ENCODE data around the gene PLCB1.

The PLCB1 gene

DNA sequence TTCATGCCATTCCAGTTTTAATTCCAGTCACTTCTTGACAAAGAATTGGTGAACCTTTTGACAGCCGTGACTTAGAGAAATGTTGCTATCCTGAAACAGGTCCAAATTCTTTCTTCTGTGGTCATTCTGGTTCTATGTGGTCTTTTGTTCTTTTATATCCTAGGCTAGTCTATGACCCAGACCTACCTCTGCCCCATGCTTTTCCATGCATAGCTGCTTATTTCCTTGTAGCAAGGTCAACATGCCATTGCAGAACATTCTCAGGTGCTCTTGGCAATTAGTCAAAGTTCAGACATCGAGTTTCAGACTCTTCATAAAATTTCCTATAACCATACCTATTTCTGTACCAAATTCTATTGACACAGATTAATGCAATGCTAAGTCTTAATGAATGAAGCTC, 202.6 kb downstream of the PLCB1 start:
- no peak for DNase-seq (ENCODE audit: low read depth)
- TF ChIP-seq, protein P1, sequence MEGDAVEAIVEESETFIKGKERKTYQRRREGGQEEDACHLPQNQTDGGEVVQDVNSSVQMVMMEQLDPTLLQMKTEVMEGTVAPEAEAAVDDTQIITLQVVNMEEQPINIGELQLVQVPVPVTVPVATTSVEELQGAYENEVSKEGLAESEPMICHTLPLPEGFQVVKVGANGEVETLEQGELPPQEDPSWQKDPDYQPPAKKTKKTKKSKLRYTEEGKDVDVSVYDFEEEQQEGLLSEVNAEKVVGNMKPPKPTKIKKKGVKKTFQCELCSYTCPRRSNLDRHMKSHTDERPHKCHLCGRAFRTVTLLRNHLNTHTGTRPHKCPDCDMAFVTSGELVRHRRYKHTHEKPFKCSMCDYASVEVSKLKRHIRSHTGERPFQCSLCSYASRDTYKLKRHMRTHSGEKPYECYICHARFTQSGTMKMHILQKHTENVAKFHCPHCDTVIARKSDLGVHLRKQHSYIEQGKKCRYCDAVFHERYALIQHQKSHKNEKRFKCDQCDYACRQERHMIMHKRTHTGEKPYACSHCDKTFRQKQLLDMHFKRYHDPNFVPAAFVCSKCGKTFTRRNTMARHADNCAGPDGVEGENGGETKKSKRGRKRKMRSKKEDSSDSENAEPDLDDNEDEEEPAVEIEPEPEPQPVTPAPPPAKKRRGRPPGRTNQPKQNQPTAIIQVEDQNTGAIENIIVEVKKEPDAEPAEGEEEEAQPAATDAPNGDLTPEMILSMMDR (IDR thresholded peaks at IDR 0.05; ENCODE audit: control insufficient read depth, insufficient read depth, low read depth, low read length, missing control alignments): no peak
- H3K4me3 ChIP-seq (ENCODE audit: control insufficient read depth, low read depth, low read length): no peak overlapping the region

DNA sequence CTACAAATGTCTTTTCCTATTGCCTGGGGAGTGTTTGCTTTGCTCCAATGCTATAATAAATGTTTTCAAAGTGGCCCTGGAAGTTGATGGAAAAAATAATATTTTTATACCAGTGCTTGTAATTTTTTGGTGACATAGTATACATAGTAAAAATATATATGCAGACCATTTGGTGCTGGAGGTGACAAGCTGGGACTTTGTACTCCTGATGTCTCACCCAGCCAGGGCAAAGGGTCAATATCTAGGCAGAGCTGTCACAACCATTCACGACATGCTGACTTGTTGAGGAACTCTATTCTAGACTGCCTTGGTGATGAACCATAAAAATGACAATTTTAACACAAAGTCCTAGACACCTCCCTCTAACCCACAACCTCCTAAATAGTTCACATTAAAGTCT, 203.0 kb downstream of the PLCB1 start:
- no peak for DNase-seq (ENCODE audit: low read depth)
- no peak overlapping the region for H3K4me3 ChIP-seq (ENCODE audit: control insufficient read depth, low read depth, low read length)
- TF ChIP-seq, protein P1 (IDR thresholded peaks at IDR 0.05; ENCODE audit: control insufficient read depth, insufficient read depth, low read depth, low read length, missing control alignments): no peak

DNA sequence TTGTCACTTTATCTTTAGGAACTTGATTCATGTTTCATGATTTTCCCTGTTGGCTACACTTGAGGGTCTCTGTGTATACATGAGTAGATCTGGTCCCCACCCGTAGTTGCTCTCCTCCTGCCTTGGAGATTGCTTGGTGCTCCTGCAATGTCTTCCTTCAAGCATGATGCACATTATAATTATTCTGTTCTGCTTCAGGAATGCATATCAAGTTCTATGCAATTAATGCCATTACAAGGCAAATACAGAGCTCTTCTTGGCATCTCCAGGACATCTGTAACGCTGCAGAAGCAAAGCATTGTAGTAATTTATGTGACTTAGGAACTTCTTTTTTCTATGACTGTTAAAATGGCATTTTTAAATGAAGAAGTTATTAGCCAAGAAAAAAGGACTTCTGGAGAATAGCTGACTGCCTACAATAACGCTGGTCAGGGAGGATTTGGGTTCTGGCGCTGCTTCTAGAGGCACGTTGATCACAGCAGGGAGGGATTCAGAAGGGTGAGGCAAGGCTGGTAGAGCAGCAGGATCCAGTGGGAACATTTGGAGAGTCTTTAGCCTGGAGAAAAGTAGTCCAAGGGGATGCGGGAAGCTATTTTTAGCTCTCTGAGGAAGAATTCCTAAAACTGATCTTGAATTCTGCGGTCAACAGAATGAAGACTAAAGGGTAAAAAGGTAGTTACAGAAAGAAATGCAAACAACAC, 203.6 kb downstream of the PLCB1 start:
- H3K4me3 ChIP-seq (ENCODE audit: control insufficient read depth, low read depth, low read length): no peak overlapping the region
- TF ChIP-seq, protein P1 (IDR thresholded peaks at IDR 0.05; ENCODE audit: control insufficient read depth, insufficient read depth, low read depth, low read length, missing control alignments): no peak
- DNase-seq (ENCODE audit: low read depth): no peak

DNA sequence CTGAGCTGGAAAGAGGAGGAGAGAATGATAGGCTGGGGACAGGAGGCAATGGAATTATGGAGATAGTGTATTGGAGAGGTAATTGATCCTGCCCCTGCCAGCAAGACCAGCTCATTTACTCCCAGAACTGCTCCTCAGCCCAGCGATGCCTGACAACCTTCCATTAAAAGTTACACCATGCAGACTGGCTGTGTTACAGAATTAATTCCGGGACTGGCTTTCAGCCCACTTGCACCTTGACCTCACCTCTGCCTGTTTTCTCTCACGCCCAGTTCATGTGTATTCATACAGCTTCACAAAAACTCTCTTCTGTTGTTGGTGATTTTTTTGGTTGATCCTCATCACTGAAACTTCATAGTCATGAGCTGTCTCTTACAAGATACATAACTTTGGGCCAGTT, 207.3 kb downstream of the PLCB1 start:
- TF ChIP-seq, protein P1 (IDR thresholded peaks at IDR 0.05; ENCODE audit: control insufficient read depth, insufficient read depth, low read depth, low read length, missing control alignments): no peak
- no peak for DNase-seq (ENCODE audit: low read depth)
- no peak overlapping the region for H3K4me3 ChIP-seq (ENCODE audit: control insufficient read depth, low read depth, low read length)

DNA sequence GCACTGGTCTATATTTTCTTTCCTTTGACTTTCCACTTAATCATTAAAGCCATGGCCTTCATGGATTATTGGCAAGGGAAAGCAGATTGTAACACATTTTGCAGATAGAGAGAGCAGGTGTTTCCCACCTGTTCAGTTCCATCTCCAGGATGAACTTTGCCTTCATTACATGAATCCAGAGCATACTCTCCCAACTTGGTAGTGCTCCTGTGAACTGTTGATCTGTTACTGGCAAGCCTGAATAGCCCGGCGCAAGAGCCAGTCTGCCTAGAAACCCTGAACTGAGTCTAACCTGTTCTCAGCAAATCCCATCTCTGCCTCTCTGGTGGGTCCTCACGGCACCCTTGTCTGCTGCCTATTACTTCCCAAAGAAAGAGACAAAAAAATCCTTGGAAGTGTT, 210.3 kb downstream of the PLCB1 start:
- TF ChIP-seq, protein P1 (IDR thresholded peaks at IDR 0.05; ENCODE audit: control insufficient read depth, insufficient read depth, low read depth, low read length, missing control alignments): no peak
- DNase-seq (ENCODE audit: low read depth): no peak
- H3K4me3 ChIP-seq (ENCODE audit: control insufficient read depth, low read depth, low read length): no peak overlapping the region

DNA sequence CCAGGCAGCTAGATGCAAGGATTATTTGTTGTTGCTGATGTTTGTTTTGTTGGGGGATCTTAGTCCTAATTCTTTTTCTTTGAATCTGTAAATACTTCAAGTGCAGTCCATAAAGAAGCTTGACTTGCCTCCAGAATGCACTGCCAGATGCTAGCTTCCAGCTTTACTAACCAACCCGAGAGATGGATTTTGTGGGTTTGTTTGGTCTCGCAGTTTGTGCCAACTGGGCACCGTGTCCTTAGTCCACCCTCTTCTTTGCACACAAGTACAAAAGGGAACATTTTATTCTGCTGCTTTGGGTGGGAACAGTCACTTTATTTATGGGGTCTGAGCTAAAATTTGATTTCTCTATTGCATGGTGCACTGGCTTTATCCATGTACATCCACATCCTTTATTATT, 212.0 kb downstream of the PLCB1 start:
- no peak overlapping the region for H3K4me3 ChIP-seq (ENCODE audit: control insufficient read depth, low read depth, low read length)
- TF ChIP-seq, protein P1 (IDR thresholded peaks at IDR 0.05; ENCODE audit: control insufficient read depth, insufficient read depth, low read depth, low read length, missing control alignments): no peak
- DNase-seq (ENCODE audit: low read depth): no peak

Data from AG09309 (cell line).